Adrenal gland (tissue), 5 donors: ENCODE data around the gene C10orf143.

Experiments
- POLR2A ChIP-seq, 2 donors: fragments of 450-650 bp; IDR thresholded peaks; one replicate each; pipeline ENCODE4 v1.6.1; 2017; ENCODE audit warnings: antibody characterized with exemption in 2 of 2, mild to moderate bottlenecking in 2 of 2, moderate library complexity in 1 of 2
- TF ChIP-seq, protein P1 (sequence below), 6 experiments: fragments of 450-650 bp in 4 of 6; fragments of 200-600 bp in 2 of 6; sonication (generic) in 1 of 6; IDR thresholded peaks; 1 replicate in 5 of 6; 2 replicates in 1 of 6; pipeline versions ENCODE4 v1.5.1 to v1.8.0; 2016 to 2021; ENCODE audit warnings: antibody characterized with exemption in 6 of 6, mild to moderate bottlenecking in 2 of 6, moderate library complexity in 1 of 6
- donor health status: DM: no; HTN: no; CAD: no.

DNA sequence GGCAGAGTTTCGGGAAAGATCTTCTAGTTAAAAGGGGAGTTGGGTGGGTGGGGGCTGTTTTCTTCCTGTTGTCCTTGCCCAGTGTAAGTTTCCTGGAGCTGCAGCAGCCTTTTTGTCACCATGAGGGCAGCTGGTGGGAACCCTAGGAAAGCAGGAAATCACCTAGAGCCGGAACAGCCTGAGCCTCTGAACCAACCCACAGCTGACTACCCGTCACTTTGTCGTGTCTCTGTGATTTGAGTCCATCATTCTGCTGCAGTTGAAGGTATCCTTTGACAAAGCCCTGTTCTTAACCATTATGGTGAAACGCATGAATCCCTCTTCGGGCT lies 1.2 kb upstream of the C10orf143 start:
- TF ChIP-seq, protein P1, sequence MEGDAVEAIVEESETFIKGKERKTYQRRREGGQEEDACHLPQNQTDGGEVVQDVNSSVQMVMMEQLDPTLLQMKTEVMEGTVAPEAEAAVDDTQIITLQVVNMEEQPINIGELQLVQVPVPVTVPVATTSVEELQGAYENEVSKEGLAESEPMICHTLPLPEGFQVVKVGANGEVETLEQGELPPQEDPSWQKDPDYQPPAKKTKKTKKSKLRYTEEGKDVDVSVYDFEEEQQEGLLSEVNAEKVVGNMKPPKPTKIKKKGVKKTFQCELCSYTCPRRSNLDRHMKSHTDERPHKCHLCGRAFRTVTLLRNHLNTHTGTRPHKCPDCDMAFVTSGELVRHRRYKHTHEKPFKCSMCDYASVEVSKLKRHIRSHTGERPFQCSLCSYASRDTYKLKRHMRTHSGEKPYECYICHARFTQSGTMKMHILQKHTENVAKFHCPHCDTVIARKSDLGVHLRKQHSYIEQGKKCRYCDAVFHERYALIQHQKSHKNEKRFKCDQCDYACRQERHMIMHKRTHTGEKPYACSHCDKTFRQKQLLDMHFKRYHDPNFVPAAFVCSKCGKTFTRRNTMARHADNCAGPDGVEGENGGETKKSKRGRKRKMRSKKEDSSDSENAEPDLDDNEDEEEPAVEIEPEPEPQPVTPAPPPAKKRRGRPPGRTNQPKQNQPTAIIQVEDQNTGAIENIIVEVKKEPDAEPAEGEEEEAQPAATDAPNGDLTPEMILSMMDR (IDR thresholded peaks at IDR 0.05): no peak
- TF ChIP-seq POLR2A (IDR thresholded peaks at IDR 0.05): no peak
